ENCODE measurements around the gene STAT5A.
A peak's percentile ranks its signal among the peaks of the same experiment; 100 is the strongest.
"Not testable (repeated sequence)": the region's sequence is repeated elsewhere in the genome, so short reads cannot be mapped to it uniquely, and the experiment has no call there.

Gene STAT5A

DNA sequence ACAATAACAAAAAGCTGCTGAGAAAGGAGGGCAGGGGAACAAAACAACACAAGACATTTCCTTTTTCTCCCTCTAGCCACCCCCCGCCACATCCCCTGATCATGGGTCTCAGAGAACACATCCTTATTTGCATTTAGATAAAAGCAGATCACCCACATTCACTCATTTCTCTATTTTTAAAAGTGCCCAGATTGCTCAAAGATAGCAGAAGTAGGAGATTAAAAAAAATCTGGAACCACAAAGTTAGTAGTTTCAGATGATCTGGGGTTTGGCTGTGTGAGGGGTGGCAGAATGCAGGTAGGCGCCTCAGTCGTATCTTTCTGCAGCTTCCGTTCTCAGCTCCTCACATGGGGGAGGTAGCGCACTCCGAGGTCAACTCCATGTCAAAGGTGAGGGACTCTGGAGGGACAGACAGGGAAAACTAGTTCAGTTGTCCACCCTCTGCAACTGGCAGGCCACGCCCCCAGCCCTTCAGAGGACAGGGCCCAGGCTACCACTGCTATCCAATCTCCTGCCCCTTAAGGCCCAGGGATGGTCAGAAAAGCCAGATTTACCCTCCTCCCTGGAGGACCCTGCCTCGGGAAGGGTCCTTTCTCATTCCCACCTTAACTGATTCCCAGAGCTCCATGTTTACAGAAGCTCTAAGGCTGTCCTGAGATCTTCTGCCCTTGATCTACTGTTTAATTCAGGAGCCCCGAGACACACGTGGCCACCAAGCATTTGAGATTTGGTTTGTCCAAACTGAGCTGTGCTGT, 27.3 kb downstream of the STAT5A start:
- peak; percentile 59 for DNase-seq (ENCODE audit: low read depth)
- H3K4me3 ChIP-seq (ENCODE audit: low read depth, low read length): no peak overlapping the region
- TF ChIP-seq, protein P1, sequence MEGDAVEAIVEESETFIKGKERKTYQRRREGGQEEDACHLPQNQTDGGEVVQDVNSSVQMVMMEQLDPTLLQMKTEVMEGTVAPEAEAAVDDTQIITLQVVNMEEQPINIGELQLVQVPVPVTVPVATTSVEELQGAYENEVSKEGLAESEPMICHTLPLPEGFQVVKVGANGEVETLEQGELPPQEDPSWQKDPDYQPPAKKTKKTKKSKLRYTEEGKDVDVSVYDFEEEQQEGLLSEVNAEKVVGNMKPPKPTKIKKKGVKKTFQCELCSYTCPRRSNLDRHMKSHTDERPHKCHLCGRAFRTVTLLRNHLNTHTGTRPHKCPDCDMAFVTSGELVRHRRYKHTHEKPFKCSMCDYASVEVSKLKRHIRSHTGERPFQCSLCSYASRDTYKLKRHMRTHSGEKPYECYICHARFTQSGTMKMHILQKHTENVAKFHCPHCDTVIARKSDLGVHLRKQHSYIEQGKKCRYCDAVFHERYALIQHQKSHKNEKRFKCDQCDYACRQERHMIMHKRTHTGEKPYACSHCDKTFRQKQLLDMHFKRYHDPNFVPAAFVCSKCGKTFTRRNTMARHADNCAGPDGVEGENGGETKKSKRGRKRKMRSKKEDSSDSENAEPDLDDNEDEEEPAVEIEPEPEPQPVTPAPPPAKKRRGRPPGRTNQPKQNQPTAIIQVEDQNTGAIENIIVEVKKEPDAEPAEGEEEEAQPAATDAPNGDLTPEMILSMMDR (IDR thresholded peaks at IDR 0.05; ENCODE audit: low read depth, low read length, missing control alignments): no peak

DNA sequence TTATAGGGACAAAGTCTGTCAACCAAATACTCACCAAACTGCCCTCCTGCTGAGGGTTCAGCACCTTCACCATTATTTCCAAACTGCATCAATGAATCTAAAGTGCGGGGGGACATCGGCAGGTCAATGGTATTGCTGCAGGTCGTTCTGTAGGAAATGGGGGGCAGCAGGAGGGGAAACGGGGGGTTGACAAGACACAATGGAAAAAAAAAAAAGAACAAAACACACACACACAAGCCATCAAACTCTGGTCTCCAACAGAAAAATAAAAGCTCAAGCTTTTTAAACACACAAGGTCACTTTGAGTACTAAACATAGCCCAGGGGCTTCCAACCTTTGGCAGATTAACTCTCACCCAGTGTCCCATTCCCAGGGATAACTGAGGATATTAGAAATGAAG, 28.5 kb downstream of the STAT5A start:
- TF ChIP-seq, protein P1 (IDR thresholded peaks at IDR 0.05; ENCODE audit: low read depth, low read length, missing control alignments): no peak
- no peak for DNase-seq (ENCODE audit: low read depth)
- H3K4me3 ChIP-seq (ENCODE audit: low read depth, low read length): no peak overlapping the region

DNA sequence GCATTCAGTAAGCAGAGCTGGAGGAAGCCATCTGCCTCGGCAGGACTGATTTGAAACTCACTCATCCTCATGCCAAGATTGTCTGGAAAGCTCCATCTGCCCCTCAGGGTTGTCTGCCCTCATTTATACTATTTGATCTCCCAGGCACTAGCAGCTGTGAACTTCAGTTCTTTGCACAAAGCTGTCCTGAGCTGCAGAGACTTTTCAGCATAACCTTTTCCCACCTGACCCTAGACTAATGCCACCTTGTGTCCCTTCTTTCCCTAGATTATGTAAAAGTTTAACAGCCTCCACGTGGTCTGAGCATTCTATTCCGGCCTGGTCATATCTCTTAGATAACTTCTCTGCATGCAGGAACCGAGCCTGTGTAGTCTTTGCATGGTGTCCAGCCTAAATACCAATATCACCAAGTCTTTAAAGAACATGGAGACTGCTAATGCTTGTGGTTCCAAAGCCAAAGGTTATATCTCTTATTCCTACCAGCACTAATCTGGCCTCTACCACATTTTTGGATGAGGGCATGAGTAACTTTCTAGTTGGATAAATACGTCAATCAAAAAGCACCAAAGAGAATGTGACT, 29.1 kb downstream of the STAT5A start:
- no peak for DNase-seq (ENCODE audit: low read depth)
- H3K4me3 ChIP-seq (ENCODE audit: low read depth, low read length): no peak overlapping the region
- TF ChIP-seq, protein P1 (IDR thresholded peaks at IDR 0.05; ENCODE audit: low read depth, low read length, missing control alignments): no peak

DNA sequence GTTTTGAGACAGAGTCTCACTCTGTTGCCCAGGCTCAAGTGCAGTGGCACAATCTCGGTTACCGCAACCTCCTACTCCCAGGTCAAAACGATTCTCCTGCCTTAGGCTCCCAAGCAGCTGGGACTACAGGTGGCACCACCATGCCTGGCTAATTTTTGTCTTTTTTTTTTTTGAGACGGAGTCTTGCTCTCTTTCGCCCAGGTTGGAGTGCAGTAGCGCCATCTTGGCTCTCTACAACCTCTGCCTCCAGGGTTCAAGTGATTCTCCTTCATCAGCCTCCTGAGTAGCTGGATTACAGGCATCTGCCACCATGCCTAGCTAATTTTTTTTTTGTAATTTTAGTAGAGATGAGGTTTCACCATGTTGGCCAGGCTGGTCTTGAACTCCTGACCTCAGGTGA, 29.7 kb downstream of the STAT5A start:
- not testable (repeated sequence) for DNase-seq (ENCODE audit: low read depth); H3K4me3 ChIP-seq (ENCODE audit: low read depth, low read length)

DNA sequence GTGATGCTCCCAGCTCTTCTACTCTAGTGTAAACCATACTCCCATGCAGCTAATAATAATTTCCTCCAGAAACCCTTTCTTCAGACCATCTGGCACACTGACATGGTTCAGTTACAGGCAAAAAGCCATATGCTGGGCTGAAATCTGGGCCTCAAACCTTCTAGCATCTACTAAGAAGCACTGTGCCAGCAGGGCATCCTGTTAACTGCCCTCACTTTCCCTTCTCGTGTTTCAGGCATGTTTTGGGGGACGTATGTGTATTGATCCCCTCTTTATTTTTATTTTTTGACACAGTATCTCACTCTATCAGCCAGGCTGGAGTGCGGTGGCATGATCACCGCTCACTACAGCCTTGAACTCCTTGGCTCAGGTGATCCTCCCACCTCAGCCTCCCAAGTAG, 33.3 kb downstream of the STAT5A start:
- TF ChIP-seq, protein P1 (IDR thresholded peaks at IDR 0.05; ENCODE audit: low read depth, low read length, missing control alignments): no peak
- DNase-seq (ENCODE audit: low read depth): no peak
- H3K4me3 ChIP-seq (ENCODE audit: low read depth, low read length): no peak overlapping the region

DNA sequence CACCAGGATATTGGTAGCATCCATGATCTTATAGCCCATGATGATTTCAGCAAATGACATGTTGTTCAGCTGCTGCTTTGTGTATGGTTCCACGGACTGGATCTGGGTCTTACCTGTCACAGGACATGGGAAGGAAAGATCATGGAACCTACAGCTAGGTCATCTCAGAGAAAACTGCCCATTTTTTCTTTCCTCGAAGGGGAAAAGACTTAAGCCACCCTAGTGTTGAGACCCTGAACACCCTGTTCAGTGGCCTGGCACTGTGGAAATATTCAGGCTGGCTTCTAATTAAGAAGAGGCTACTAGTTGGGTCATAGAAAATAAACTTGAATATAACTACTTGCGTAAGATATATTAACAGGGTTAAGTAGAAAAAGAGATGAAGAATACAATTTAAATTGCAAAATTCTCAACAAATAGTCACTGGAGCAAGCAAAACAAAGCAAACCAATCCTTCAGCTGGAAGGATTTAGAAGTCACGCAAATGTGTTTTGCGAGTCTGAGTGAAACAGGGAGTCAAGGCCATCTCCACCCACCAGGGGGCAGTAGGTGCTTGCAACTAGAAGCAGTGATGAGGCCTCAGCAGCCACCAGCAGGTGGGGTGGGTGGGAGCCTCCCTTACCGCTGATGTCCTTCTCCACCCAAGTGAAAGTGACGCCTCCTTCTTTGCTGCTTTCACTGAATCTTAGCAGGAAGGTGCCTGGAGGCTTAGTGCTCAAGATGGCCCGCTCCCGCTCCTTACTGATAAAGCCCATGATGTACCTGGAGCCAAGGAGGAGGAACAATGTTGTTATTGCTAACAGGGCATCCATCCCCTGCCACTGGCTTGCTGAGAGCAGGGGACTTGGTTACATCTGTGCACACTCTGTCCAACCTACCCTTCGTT, 34.3 kb downstream of the STAT5A start:
- no peak overlapping the region for H3K4me3 ChIP-seq (ENCODE audit: low read depth, low read length)
- TF ChIP-seq, protein P1 (IDR thresholded peaks at IDR 0.05; ENCODE audit: low read depth, low read length, missing control alignments): peak; percentile 100
- DNase-seq (ENCODE audit: low read depth): peak; percentile 85

DNA sequence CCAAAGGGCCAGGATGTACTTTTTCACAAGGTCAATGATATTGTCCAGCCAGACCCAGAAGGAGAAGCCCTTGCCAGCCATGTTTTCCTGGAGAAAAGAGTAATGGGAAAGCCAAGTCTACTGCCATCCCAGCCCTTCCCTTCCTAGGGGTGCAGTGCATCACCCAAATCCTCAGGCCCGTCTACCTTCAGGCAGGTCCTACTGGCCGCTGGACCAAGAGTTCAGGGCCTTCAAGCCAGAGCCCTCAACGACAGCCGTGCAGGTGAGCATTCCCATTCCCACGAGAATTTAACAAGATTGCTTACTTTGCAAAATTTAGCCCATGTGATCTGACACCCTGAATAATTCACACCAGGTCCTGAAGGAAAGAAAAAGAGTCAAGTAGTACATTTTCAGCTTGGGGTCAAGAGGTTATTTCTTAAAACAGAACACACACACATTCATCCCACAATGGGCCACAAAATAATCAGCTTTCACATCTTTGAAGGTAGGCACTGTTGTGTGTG, 35.0 kb downstream of the STAT5A start:
- DNase-seq (ENCODE audit: low read depth): no peak
- H3K4me3 ChIP-seq (ENCODE audit: low read depth, low read length): no peak overlapping the region
- TF ChIP-seq, protein P1 (IDR thresholded peaks at IDR 0.05; ENCODE audit: low read depth, low read length, missing control alignments): no peak
